Heart left ventricle (tissue), 13 donors: ENCODE measurements around the gene XXYLT1.

Experiments
- POLR2A ChIP-seq, 2 donors: fragments of 450-650 bp; IDR thresholded peaks; one replicate each; pipeline ENCODE4 v1.6.1; 2017; ENCODE audit warnings: antibody characterized with exemption in 2 of 2, mild to moderate bottlenecking in 2 of 2, moderate library complexity in 2 of 2
- TF ChIP-seq, protein P1 (sequence below), 12 donors: fragments of 200-600 bp; sonication (generic) in 4 of 12; IDR thresholded peaks; one replicate each; pipeline versions ENCODE4 v1.5.0 to v1.8.0; 2018 to 2022; ENCODE audit warnings: antibody characterized with exemption in 12 of 12, mild to moderate bottlenecking in 5 of 12
- donor health status: ischemic (EF 13 %, LVEDD 7.1; RV severe dilation, severe dysfunction).
- donor health status: DM: no; HTN: yes; CAD: no.
- donor health status: DM: no; HTN: no; CAD: no.
- donor health status: ischemic (EF 25% LVEDD 6.9; RV normal size, moderate dysfunction).
- donor health status: ischemic (EF 25% LVEDD 5.7; RV mildly dilated, moderate dysfunction).
- donor health status: ischemic (EF 35%, LVEDD 5.7; RV mildly dilated, moderate dysfunction).
- donor health status: nonischemic (EF 11% LVEDD 7.7; RV severe dilation, severe dysfunction).
- donor health status: DM: yes; HTN: yes; CAD: no.
- donor health status: PGD.
- donor health status: ischemic (EF 29% LVEDD 5.4; RV normal size, mild dysfunction).
- donor health status: nonischemic (EF 23%, LVEDD 6.1; RV moderate dilation, normal function).

GRCh38 chr3:195180490-195181112 lies 90.4 kb downstream of the XXYLT1 start:
- TF ChIP-seq, protein P1, sequence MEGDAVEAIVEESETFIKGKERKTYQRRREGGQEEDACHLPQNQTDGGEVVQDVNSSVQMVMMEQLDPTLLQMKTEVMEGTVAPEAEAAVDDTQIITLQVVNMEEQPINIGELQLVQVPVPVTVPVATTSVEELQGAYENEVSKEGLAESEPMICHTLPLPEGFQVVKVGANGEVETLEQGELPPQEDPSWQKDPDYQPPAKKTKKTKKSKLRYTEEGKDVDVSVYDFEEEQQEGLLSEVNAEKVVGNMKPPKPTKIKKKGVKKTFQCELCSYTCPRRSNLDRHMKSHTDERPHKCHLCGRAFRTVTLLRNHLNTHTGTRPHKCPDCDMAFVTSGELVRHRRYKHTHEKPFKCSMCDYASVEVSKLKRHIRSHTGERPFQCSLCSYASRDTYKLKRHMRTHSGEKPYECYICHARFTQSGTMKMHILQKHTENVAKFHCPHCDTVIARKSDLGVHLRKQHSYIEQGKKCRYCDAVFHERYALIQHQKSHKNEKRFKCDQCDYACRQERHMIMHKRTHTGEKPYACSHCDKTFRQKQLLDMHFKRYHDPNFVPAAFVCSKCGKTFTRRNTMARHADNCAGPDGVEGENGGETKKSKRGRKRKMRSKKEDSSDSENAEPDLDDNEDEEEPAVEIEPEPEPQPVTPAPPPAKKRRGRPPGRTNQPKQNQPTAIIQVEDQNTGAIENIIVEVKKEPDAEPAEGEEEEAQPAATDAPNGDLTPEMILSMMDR (IDR thresholded peaks at IDR 0.05) = no peak
- no peak for TF ChIP-seq POLR2A (IDR thresholded peaks at IDR 0.05)
